A673 (cell line): ENCODE results near the gene ATXN2. TPM values are rescaled to one million over a fixed set of nuclear protein-coding genes. Genes with fewer than 3 reads are reported as not detected.

ENCODE experiments used
- BruUV-seq: library from RNA; stranded (reverse); fragments of 400-500 nt; replicated peaks from 2 replicates; lab custom pipeline; 2021; lab: Mats Ljungman, UMichigan
- CTCF ChIA-PET: fragments of 300-600 bp; sonication (Branson Sonifier 250); formaldehyde crosslinking; loops from one replicate; lab custom pipeline; 2022; ENCODE audit warnings: antibody characterized with exemption; lab: Charles Lee
- POLR2A ChIA-PET: fragments of 300-600 bp; sonication (Branson Sonifier 250); formaldehyde crosslinking; loops from one replicate; lab custom pipeline; 2022; ENCODE audit warnings: antibody characterized with exemption; ENCODE audit not compliant: low non-redundant PET; lab: Charles Lee
- DNase-seq: peaks from one replicate; pipeline ENCODE4 v3.0.0-alpha.2; 2015; ENCODE audit warnings: low spot score
- H3K27ac ChIP-seq: fragments of 200-600 bp; sonication (generic); 2 replicates; pipeline ENCODE4 v1.5.1; 2016; ENCODE audit warnings: mixed run types, low read depth, mild to moderate bottlenecking, mixed read lengths, antibody characterized with exemption, low read length; ENCODE audit not compliant: poor library complexity, severe bottlenecking
- H3K27me3 ChIP-seq: fragments of 200-600 bp; sonication (generic); replicated peaks from 2 replicates; pipeline ENCODE4 v1.6.1; 2017; ENCODE audit warnings: mixed run types, low read depth, mild to moderate bottlenecking, mixed read lengths, antibody characterized with exemption, low read length; ENCODE audit not compliant: insufficient read depth, poor library complexity
- H3K36me3 ChIP-seq: fragments of 200-600 bp; sonication (generic); 2 replicates; pipeline ENCODE4 v1.6.1; 2016; ENCODE audit warnings: mixed run types, mild to moderate bottlenecking, mixed read lengths, antibody characterized with exemption, low read length; ENCODE audit not compliant: insufficient read depth, poor library complexity, severe bottlenecking
- H3K4me1 ChIP-seq: fragments of 200-600 bp; sonication (generic); 2 replicates; pipeline ENCODE4 v1.6.1; 2017; ENCODE audit warnings: mixed run types, mild to moderate bottlenecking, mixed read lengths, antibody characterized with exemption, low read length; ENCODE audit not compliant: insufficient read depth, poor library complexity, severe bottlenecking
- H3K4me3 ChIP-seq: fragments of 200-600 bp; sonication (generic); 2 replicates; pipeline ENCODE4 v1.5.1; 2016; ENCODE audit warnings: low read depth, mixed run types, mild to moderate bottlenecking, mixed read lengths, low read length; ENCODE audit not compliant: poor library complexity, severe bottlenecking
- H3K9me3 ChIP-seq: fragments of 200-600 bp; sonication (generic); 2 replicates; pipeline ENCODE4 v1.6.1; 2016; ENCODE audit warnings: mixed run types, low read depth, mild to moderate bottlenecking, mixed read lengths, antibody characterized with exemption, low read length; ENCODE audit not compliant: poor library complexity, severe bottlenecking
- EZH2 ChIP-seq: fragments of 200-600 bp; sonication (generic); IDR thresholded peaks from 2 replicates; pipeline ENCODE4 v1.6.1; 2017; ENCODE audit warnings: borderline replicate concordance, low read depth, mild to moderate bottlenecking, mixed read lengths, antibody characterized with exemption, low read length; ENCODE audit not compliant: poor library complexity, severe bottlenecking
- intact Hi-C: fragments of 100-400 bp; cut with micrococcal nuclease; formaldehyde crosslinking; loops from one replicate; pipeline ENCODE4 v1.10.0; 2022; ENCODE audit not compliant: unreplicated experiment
- total RNA-seq: library from RNA; stranded (reverse); gene quantifications from 2 replicates; pipeline ENCODE4 v1.2.3, GENCODE V29; 2021
- TF ChIP-seq, protein P1 (sequence below): fragments of 300-800, 200-600 bp; sonication (generic); conservative IDR thresholded peaks from 2 replicates; pipeline ENCODE4 v1.5.1; 2017; ENCODE audit warnings: low read depth, mild to moderate bottlenecking, antibody characterized with exemption, low read length, moderate library complexity, mixed read lengths

Gene ATXN2
- total RNA-seq, 1 experiment from 2014 or later, result 94.4 TPM

DNA sequence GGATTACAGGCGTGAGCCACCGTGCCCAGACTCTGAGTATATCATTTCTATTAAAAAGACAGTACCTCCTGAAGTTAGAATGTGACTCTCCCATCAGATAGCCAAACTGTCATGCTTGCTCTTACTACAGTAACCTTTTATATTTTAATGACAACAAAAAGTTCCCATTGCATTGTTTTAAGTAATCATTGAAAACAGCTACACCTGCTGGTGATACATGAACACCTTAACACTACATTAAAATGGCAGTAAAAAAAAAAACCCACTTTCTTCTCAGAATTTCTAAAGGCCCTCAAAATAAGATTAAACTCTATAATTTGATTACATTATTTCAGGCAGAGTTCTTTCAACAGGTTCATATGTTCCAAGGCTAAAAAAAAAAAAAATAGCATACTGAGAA is 116.7 kb downstream of the ATXN2 start:
- CTCF ChIA-PET, result interaction anchor here (0.7 kb wide), 1 partner anchor 151 kb away, joined by 3 read pairs; no protein-coding TSS in a partner anchor
- no peak for TF ChIP-seq EZH2
- TF ChIP-seq, protein P1, sequence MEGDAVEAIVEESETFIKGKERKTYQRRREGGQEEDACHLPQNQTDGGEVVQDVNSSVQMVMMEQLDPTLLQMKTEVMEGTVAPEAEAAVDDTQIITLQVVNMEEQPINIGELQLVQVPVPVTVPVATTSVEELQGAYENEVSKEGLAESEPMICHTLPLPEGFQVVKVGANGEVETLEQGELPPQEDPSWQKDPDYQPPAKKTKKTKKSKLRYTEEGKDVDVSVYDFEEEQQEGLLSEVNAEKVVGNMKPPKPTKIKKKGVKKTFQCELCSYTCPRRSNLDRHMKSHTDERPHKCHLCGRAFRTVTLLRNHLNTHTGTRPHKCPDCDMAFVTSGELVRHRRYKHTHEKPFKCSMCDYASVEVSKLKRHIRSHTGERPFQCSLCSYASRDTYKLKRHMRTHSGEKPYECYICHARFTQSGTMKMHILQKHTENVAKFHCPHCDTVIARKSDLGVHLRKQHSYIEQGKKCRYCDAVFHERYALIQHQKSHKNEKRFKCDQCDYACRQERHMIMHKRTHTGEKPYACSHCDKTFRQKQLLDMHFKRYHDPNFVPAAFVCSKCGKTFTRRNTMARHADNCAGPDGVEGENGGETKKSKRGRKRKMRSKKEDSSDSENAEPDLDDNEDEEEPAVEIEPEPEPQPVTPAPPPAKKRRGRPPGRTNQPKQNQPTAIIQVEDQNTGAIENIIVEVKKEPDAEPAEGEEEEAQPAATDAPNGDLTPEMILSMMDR, result no peak; the same call in 1 of the 2 replicates
- POLR2A ChIA-PET, result no interaction called here
- H3K4me1 ChIP-seq, result no peaks in the 10 kb centered on the region
- no TSS peak for BruUV-seq
- H3K36me3 ChIP-seq, result peaks cover 62% of the 10 kb centered on the region
- intact Hi-C loops, result no loop called here
- DNase-seq, result no peak
- no peaks in the 10 kb centered on the region for H3K9me3 ChIP-seq
- H3K4me3 ChIP-seq, result no peak overlapping the region
- H3K27me3 ChIP-seq, result no peaks in the 10 kb centered on the region
- H3K27ac ChIP-seq, result no peak overlapping the region

DNA sequence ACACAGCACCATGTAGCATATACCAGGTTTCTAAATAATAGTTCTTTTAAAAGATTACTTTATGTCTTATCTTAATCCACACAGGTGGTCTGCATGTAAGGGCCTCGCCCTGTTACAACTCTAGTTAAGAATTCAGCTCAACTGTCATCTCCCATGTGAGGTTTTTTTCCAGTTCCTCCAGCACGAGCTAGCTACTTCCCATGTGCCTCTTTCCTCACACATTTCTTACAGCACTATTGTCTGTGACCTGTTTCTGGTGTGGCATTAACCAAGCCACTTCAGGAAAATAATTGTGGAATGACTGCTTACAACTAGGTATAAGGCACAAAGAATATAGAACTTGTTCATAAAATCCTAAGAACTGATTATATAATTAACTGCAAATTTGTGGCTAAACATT is 127.9 kb downstream of the ATXN2 start:
- no TSS peak for BruUV-seq
- POLR2A ChIA-PET, result no interaction called here
- Histone ChIP-seq H3K4me3 (no peak overlapping the region), H3K4me1 (no peaks in the 10 kb centered on the region), H3K36me3 (peaks cover 33% of the 10 kb centered on the region), H3K27me3 (no peaks in the 10 kb centered on the region), H3K27ac (no peak overlapping the region), H3K9me3 (no peaks in the 10 kb centered on the region)
- intact Hi-C loops, result no loop called here
- no peak for TF ChIP-seq EZH2
- TF ChIP-seq, protein P1, result no peak
- CTCF ChIA-PET, result no interaction called here
- no peak for DNase-seq

DNA sequence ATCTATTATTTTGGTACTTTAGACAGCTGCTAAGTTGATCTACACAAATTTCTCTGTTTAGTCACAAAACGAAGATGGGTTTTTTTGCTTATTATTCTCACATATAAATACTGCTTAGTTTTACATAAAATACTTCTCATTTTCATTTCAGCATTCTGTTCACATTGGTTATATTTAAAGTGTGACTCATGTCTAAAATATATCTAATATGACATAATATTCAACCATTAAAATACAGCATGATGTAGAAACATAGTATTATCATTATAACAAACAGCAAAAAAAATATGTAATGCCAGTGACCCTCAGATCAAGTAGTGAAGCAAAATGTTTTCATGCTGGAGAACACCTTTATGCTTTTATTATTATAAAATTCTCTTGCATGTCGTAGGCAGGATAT is 129.7 kb downstream of the ATXN2 start:
- POLR2A ChIA-PET, result no interaction called here
- Histone ChIP-seq H3K36me3 (peaks cover 29% of the 10 kb centered on the region), H3K4me3 (no peak overlapping the region), H3K4me1 (no peaks in the 10 kb centered on the region), H3K9me3 (no peaks in the 10 kb centered on the region), H3K27me3 (no peaks in the 10 kb centered on the region), H3K27ac (no peak overlapping the region)
- CTCF ChIA-PET, result no interaction called here
- DNase-seq, result no peak
- BruUV-seq, result TSS peak; percentile 7
- TF ChIP-seq, protein P1, result no peak
- TF ChIP-seq EZH2, result no peak
- intact Hi-C loops, result no loop called here
